ENCODE results near the gene FARP2. TPM values are rescaled to one million over a fixed set of nuclear protein-coding genes. Genes with fewer than 3 reads are reported as not detected.

FARP2 gene
- total RNA-seq, 4 donors from 2014 or later, result 27.6 to 44.0 (median 35.9) TPM

DNA sequence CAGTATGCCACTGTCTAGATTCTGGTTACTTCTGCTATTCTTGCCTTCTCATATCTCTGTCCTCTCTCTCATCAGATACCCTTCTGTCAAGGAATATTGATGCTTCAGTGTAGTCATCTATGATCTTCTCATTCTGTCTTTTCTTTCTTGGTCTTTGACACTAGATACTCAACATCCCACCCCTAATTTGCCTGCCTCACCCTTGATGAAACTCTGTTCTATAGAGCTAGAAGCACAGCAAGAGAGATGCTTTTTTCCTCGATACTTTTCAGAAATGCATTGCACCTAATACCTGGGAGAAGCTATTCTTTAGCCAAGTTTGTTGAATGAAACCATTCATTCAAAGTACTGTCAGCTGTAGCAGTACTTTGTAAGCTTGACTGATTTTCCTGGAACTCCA is 30.8 kb upstream of the FARP2 start:
- TF ChIP-seq POLR2AphosphoS5 (IDR thresholded peaks at IDR 0.05) (no peak), POLR2A (IDR thresholded peaks at IDR 0.05) (no peak), EP300 (IDR thresholded peaks at IDR 0.05) (no peak)
- TF ChIP-seq, protein P1, sequence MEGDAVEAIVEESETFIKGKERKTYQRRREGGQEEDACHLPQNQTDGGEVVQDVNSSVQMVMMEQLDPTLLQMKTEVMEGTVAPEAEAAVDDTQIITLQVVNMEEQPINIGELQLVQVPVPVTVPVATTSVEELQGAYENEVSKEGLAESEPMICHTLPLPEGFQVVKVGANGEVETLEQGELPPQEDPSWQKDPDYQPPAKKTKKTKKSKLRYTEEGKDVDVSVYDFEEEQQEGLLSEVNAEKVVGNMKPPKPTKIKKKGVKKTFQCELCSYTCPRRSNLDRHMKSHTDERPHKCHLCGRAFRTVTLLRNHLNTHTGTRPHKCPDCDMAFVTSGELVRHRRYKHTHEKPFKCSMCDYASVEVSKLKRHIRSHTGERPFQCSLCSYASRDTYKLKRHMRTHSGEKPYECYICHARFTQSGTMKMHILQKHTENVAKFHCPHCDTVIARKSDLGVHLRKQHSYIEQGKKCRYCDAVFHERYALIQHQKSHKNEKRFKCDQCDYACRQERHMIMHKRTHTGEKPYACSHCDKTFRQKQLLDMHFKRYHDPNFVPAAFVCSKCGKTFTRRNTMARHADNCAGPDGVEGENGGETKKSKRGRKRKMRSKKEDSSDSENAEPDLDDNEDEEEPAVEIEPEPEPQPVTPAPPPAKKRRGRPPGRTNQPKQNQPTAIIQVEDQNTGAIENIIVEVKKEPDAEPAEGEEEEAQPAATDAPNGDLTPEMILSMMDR (IDR thresholded peaks at IDR 0.05), result no peak
- Histone ChIP-seq H3K27me3 (no peaks in the 10 kb centered on the region), H3K9me3 (no peaks in the 10 kb centered on the region), H3K4me1 (peaks cover 3 to 51% (median 18%) of the 10 kb centered on the region in 3 donors), H3K27ac (no peak overlapping the region), H3K36me3 (peaks cover 0 to 45% of the 10 kb centered on the region in 2 donors), H3K4me3 (no peak overlapping the region)
- ATAC-seq, result no peak
- whole genome bisulfite sequencing, 2 donors (ENCODE audit: low coverage in 1 of 2), result 93 to 100% methylated on average over 1 of the region's 1 CpG

DNA sequence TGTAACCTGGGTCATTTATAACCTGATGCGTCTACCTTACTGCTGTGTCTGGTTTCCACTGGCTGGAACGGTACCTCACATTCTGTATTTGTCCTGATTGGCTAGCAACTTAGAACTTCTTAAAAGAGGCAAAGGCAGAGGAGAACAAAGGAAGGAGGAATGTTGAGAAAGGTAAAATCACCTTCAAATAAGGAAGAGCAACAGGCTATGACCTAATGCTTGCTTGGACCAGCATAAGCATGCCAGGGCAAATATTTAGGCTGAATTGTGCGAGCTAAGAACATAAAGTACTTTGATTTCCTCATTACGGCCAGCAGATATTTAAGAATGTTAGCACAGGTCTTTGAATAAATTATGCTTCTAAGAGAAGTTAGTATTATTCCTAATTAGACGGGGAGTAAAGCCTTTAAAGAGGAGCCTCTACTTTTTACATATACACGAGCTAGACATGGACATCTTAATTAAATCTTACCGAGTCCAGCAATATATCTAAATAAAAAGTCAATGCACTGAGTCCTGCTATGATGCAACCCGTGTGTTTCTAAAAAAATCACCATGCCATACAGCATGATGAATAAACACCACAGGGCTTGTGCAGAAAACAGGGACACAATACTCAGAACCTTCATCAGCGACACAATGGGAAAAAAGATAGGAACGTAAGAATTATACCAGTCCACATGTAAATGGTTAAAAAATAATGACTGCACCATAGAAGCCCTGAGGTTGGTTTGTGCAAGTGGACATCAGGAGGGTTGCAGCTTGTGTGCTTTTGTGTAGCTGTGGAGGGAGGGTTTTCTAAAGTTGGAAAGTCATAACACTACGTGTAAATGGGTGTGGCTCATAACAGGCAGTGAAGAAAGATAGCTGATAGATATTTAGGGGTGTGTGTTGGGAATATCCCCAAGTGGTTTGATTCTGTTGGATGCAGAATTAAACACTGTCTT is 26.1 kb upstream of the FARP2 start:
- H3K4me1 ChIP-seq, result peaks cover 0 to 5% (median 0%) of the 10 kb centered on the region in 3 donors
- peaks cover 0 to 58% of the 10 kb centered on the region in 2 donors for H3K36me3 ChIP-seq
- no peak overlapping the region for H3K27ac ChIP-seq
- no peaks in the 10 kb centered on the region for H3K27me3 ChIP-seq
- no peak overlapping the region for H3K4me3 ChIP-seq
- 91 to 92% methylated on average over 8 to 11 of the region's 11 CpGs for WGBS, 2 donors (ENCODE audit: low coverage in 1 of 2)
- H3K9me3 ChIP-seq, result no peaks in the 10 kb centered on the region
- no peak for ATAC-seq
- no peak for TF ChIP-seq POLR2A (IDR thresholded peaks at IDR 0.05)
- TF ChIP-seq EP300 (IDR thresholded peaks at IDR 0.05), result no peak
- TF ChIP-seq POLR2AphosphoS5 (IDR thresholded peaks at IDR 0.05), result no peak

- Histone ChIP-seq H3K4me1 (no peaks in the 10 kb centered on the region), H3K4me3 (no peak overlapping the region), H3K36me3 (peaks cover 0 to 65% of the 10 kb centered on the region in 2 donors), H3K9me3 (no peaks in the 10 kb centered on the region), H3K27ac (no peak overlapping the region), H3K27me3 (no peaks in the 10 kb centered on the region)
- 86 to 89% methylated on average over 2 to 4 of the region's 4 CpGs for WGBS, 2 donors (ENCODE audit: low coverage in 1 of 2)
- TF ChIP-seq EP300 (IDR thresholded peaks at IDR 0.05) (no peak), POLR2AphosphoS5 (IDR thresholded peaks at IDR 0.05) (no peak), POLR2A (IDR thresholded peaks at IDR 0.05) (no peak)
- TF ChIP-seq, protein P1 (IDR thresholded peaks at IDR 0.05), result no peak
- no peak for ATAC-seq
Observed at GRCh38 chr2:241330616-241330981, 25.5 kb upstream of the FARP2 start.

GRCh38 chr2:241334813-241335212 is 21.3 kb upstream of the FARP2 start:
- Histone ChIP-seq H3K36me3 (peaks cover 2 to 55% of the 10 kb centered on the region in 2 donors), H3K9me3 (no peaks in the 10 kb centered on the region), H3K27ac (no peak overlapping the region), H3K4me1 (peaks cover 0 to 9% (median 0%) of the 10 kb centered on the region in 3 donors), H3K27me3 (no peaks in the 10 kb centered on the region), H3K4me3 (no peak overlapping the region)
- 63 to 75% methylated on average over 2 of the region's 2 CpGs for WGBS, 2 donors (ENCODE audit: low coverage in 1 of 2)
- ATAC-seq, result no peak
- TF ChIP-seq POLR2A (IDR thresholded peaks at IDR 0.05) (no peak), POLR2AphosphoS5 (IDR thresholded peaks at IDR 0.05) (no peak), EP300 (IDR thresholded peaks at IDR 0.05) (no peak)
- TF ChIP-seq, protein P1 (IDR thresholded peaks at IDR 0.05), result no peak

DNA sequence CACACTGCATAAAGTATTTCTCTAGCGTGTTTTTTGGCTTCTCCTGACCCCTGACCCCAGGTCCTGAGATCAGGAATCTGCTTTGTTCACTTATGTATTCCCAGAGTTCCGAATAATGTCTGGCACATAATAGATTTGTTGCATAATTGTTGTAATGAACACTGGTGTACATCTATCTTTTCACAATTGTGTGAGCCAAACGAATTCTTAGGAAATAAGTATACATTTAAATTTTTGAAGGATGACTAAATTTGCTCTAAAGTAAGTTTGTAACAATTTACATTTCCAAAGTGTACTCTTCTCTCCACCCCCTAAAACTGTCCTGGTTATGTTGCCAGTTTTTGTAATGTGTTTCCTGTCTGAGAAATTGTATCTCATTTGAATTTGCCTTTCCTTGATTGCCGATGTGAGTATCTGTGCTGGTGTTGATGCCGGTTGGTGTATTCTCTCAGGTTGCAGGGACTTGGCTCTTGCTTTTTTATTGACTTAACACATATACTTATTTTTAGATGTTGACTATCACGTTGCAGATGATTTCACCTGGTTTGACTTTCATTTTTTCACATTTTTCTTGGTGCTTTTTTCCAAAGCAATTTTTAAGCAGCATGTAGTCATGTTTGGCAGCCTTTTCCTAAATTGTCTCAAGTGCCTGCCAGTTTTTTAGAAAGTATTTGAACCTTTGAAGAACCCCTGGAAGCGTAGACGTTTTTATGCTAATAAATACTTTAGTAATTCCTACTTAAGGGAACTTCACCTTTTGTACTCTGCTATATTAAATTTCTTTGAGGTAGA is 16.1 kb upstream of the FARP2 start:
- 19 to 27% methylated on average over 6 to 8 of the region's 8 CpGs for WGBS, 2 donors (ENCODE audit: low coverage in 1 of 2)
- Histone ChIP-seq H3K27ac (peak overlapping the region in 3 of 4 donors; percentile 72), H3K4me3 (no peak overlapping the region), H3K27me3 (no peaks in the 10 kb centered on the region), H3K36me3 (peaks cover 2 to 78% of the 10 kb centered on the region in 2 donors), H3K4me1 (peaks cover 4 to 28% (median 7%) of the 10 kb centered on the region in 3 donors), H3K9me3 (no peaks in the 10 kb centered on the region)
- no peak for TF ChIP-seq POLR2A (IDR thresholded peaks at IDR 0.05)
- peak; percentile 11 for TF ChIP-seq POLR2AphosphoS5 (IDR thresholded peaks at IDR 0.05)
- no peak for TF ChIP-seq EP300 (IDR thresholded peaks at IDR 0.05)
- TF ChIP-seq, protein P1 (IDR thresholded peaks at IDR 0.05), result no peak
- ATAC-seq, result peak; percentile 41
